ENCODE measurements around the gene CPEB1. TPM values are rescaled to one million over a fixed set of nuclear protein-coding genes. Genes with fewer than 3 reads are reported as not detected.
A peak's percentile ranks its signal among the peaks of the same experiment; 100 is the strongest.

Gene CPEB1
- total and polyA plus RNA-seq, 2 of the 13 experiments (the other 11 are each of a cell fraction or from before 2014, with no cell fraction given): 0.03 to 0.07 TPM

GRCh38 chr15:82663186-82663600 lies 16.0 kb upstream of the CPEB1 start:
- ATAC-seq: peak; percentile 79
- FAIRE-seq: no peak
- in situ Hi-C loops (cut with HindIII; ENCODE audit: extremely low pct_ligation_motif_present, low pct_unique_long_range_greater_than_20kb): no loop called here
- TF ChIP-seq ZNF7 (CRISPR knock-in tag; IDR thresholded peaks at IDR 0.05) (peak; percentile 59), ELF3 (CRISPR knock-in tag; IDR thresholded peaks at IDR 0.05) (peak; percentile 71), SIN3A (IDR thresholded peaks at IDR 0.05; ENCODE audit: borderline replicate concordance, low read depth, low read length) (no peak), MED13 (CRISPR knock-in tag; IDR thresholded peaks at IDR 0.05) (peak; percentile 62; the same call in 1 of the 2 replicates), POGZ (CRISPR knock-in tag; IDR thresholded peaks at IDR 0.05) (no peak), ZKSCAN8 (CRISPR knock-in tag; IDR thresholded peaks at IDR 0.05; ENCODE audit: borderline replicate concordance) (no peak; the same call in 1 of the 2 replicates), ZNF891 (CRISPR knock-in tag; IDR thresholded peaks at IDR 0.05) (peak; percentile 54; the same call in 1 of the 2 replicates), POLR2AphosphoS5 (IDR thresholded peaks at IDR 0.05; ENCODE audit: low read depth, low read length) (no peak), ZBTB2 (CRISPR knock-in tag; IDR thresholded peaks at IDR 0.05; ENCODE audit: low read depth) (no peak), ZBTB7B (CRISPR knock-in tag; IDR thresholded peaks at IDR 0.05) (no peak), SP5 (CRISPR knock-in tag; IDR thresholded peaks at IDR 0.05; ENCODE audit: borderline replicate concordance, low read depth) (no peak)
- TF ChIP-seq, protein P1, sequence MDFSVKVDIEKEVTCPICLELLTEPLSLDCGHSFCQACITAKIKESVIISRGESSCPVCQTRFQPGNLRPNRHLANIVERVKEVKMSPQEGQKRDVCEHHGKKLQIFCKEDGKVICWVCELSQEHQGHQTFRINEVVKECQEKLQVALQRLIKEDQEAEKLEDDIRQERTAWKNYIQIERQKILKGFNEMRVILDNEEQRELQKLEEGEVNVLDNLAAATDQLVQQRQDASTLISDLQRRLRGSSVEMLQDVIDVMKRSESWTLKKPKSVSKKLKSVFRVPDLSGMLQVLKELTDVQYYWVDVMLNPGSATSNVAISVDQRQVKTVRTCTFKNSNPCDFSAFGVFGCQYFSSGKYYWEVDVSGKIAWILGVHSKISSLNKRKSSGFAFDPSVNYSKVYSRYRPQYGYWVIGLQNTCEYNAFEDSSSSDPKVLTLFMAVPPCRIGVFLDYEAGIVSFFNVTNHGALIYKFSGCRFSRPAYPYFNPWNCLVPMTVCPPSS (IDR thresholded peaks at IDR 0.05): no peak
- TF ChIP-seq, protein P2, sequence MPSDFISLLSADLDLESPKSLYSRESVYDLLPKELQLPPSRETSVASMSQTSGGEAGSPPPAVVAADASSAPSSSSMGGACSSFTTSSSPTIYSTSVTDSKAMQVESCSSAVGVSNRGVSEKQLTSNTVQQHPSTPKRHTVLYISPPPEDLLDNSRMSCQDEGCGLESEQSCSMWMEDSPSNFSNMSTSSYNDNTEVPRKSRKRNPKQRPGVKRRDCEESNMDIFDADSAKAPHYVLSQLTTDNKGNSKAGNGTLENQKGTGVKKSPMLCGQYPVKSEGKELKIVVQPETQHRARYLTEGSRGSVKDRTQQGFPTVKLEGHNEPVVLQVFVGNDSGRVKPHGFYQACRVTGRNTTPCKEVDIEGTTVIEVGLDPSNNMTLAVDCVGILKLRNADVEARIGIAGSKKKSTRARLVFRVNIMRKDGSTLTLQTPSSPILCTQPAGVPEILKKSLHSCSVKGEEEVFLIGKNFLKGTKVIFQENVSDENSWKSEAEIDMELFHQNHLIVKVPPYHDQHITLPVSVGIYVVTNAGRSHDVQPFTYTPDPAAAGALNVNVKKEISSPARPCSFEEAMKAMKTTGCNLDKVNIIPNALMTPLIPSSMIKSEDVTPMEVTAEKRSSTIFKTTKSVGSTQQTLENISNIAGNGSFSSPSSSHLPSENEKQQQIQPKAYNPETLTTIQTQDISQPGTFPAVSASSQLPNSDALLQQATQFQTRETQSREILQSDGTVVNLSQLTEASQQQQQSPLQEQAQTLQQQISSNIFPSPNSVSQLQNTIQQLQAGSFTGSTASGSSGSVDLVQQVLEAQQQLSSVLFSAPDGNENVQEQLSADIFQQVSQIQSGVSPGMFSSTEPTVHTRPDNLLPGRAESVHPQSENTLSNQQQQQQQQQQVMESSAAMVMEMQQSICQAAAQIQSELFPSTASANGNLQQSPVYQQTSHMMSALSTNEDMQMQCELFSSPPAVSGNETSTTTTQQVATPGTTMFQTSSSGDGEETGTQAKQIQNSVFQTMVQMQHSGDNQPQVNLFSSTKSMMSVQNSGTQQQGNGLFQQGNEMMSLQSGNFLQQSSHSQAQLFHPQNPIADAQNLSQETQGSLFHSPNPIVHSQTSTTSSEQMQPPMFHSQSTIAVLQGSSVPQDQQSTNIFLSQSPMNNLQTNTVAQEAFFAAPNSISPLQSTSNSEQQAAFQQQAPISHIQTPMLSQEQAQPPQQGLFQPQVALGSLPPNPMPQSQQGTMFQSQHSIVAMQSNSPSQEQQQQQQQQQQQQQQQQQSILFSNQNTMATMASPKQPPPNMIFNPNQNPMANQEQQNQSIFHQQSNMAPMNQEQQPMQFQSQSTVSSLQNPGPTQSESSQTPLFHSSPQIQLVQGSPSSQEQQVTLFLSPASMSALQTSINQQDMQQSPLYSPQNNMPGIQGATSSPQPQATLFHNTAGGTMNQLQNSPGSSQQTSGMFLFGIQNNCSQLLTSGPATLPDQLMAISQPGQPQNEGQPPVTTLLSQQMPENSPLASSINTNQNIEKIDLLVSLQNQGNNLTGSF (CRISPR knock-in tag; IDR thresholded peaks at IDR 0.05): peak; percentile 86
- TF ChIP-seq, protein P3, sequence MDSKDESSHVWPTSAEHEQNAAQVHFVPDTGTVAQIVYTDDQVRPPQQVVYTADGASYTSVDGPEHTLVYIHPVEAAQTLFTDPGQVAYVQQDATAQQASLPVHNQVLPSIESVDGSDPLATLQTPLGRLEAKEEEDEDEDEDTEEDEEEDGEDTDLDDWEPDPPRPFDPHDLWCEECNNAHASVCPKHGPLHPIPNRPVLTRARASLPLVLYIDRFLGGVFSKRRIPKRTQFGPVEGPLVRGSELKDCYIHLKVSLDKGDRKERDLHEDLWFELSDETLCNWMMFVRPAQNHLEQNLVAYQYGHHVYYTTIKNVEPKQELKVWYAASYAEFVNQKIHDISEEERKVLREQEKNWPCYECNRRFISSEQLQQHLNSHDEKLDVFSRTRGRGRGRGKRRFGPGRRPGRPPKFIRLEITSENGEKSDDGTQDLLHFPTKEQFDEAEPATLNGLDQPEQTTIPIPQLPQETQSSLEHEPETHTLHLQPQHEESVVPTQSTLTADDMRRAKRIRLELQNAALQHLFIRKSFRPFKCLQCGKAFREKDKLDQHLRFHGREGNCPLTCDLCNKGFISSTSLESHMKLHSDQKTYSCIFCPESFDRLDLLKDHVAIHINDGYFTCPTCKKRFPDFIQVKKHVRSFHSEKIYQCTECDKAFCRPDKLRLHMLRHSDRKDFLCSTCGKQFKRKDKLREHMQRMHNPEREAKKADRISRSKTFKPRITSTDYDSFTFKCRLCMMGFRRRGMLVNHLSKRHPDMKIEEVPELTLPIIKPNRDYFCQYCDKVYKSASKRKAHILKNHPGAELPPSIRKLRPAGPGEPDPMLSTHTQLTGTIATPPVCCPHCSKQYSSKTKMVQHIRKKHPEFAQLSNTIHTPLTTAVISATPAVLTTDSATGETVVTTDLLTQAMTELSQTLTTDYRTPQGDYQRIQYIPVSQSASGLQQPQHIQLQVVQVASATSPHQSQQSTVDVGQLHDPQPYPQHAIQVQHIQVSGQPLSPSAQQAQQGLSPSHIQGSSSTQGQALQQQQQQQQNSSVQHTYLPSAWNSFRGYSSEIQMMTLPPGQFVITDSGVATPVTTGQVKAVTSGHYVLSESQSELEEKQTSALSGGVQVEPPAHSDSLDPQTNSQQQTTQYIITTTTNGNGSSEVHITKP (CRISPR knock-in tag; IDR thresholded peaks at IDR 0.05; ENCODE audit: low read depth): peak; percentile 49; the same call in 1 of the 2 replicates

More at GRCh38 chr15:82663186-82663600, 16.0 kb upstream of the CPEB1 start:
- no peaks in the 10 kb centered on the region for H3K9me3 ChIP-seq (ENCODE audit: low read length)
- DNase-seq (ENCODE audit: low spot score): peak; percentile 36
- no peak overlapping the region for H3K9ac ChIP-seq (ENCODE audit: insufficient read depth, low read depth, low read length)
- H3K4me3 ChIP-seq (replicated peaks in 1 of 3; ENCODE audit: insufficient read depth in 1 of 3, low read depth in 2 of 3, low read length in 3 of 3): no peak overlapping the region
- no peak overlapping the region for H2AFZ ChIP-seq (ENCODE audit: low read length)
- CTCF ChIA-PET (ENCODE audit: low intra/inter-chr PET ratio, low total read pairs): no interaction called here
- no peaks in the 10 kb centered on the region for H3K79me2 ChIP-seq (ENCODE audit: insufficient read depth, low read length)
- POLR2A ChIA-PET: no interaction called here
- no peak overlapping the region for H3K4me2 ChIP-seq (ENCODE audit: low read depth, low read length)
- no peak overlapping the region for H3K27ac ChIP-seq (ENCODE audit: extremely low read length, insufficient read depth, low read length)
- no peaks in the 10 kb centered on the region for H4K20me1 ChIP-seq (ENCODE audit: insufficient read depth, low read length)
- H3K27me3 ChIP-seq (ENCODE audit: control insufficient read depth in 1 of 2, insufficient read depth in 2 of 2, low read length in 2 of 2): 0 out of 5 replicates have a peak, but pooled peaks cover 0 to 3% of the 10 kb centered on the region in 2 experiments
- no peaks in the 10 kb centered on the region for H3K36me3 ChIP-seq (replicated peaks in 1 of 2; ENCODE audit: control insufficient read depth in 1 of 2, insufficient read depth in 2 of 2, low read length in 2 of 2)
- intact Hi-C loops (cut with micrococcal nuclease; ENCODE audit: unreplicated experiment): no loop called here
- no peaks in the 10 kb centered on the region for H3K4me1 ChIP-seq (ENCODE audit: insufficient read depth, low read length)
- WGBS (ENCODE audit: low lambda C conversion rate): 0% methylated on average over 3 of the region's 4 CpGs
- no TSS peak for BruUV-seq (replicated peaks)

All from HepG2 (cell line).